Heart right ventricle (tissue), 16 donors: Measurements from ENCODE around the gene CAPN3. TPM values are rescaled to one million over a fixed set of nuclear protein-coding genes. Genes with fewer than 3 reads are reported as not detected.

ENCODE experiments used
- ATAC-seq, 8 donors: fragments of 200-7000 bp; cut with Tn5 transposase; one replicate each; pipeline ENCODE4 v1.9.1; 2020; ENCODE audit warnings: mild to moderate bottlenecking in 8 of 8, moderate library complexity in 8 of 8, moderate number of reproducible peaks in 1 of 8
- DNase-seq, 2 donors: peaks; one replicate each; pipeline ENCODE4 v3.0.0-alpha.2; 2020
- H3K27ac ChIP-seq, 10 donors: fragments of 200-600 bp; sonication (generic) in 2 of 10; one replicate each; pipeline versions ENCODE4 v1.5.0 to v1.8.0; 2020 to 2022; ENCODE audit warnings: mild to moderate bottlenecking in 3 of 10
- H3K27me3 ChIP-seq, 7 donors: fragments of 200-600 bp; one replicate each; pipeline ENCODE4 v1.8.0; 2021 to 2022; ENCODE audit warnings: mild to moderate bottlenecking in 2 of 7
- H3K36me3 ChIP-seq, 9 donors: fragments of 200-600 bp; sonication (generic) in 1 of 9; one replicate each; pipeline versions ENCODE4 v1.5.0 to v1.8.0; 2020 to 2022; ENCODE audit warnings: mild to moderate bottlenecking in 2 of 9
- H3K4me1 ChIP-seq, 9 donors: fragments of 200-600 bp; sonication (generic) in 1 of 9; one replicate each; pipeline versions ENCODE4 v1.5.0 to v1.8.0; 2020 to 2022; ENCODE audit warnings: mild to moderate bottlenecking in 4 of 9
- H3K4me3 ChIP-seq, 10 donors: fragments of 200-600 bp; sonication (generic) in 2 of 10; one replicate each; pipeline versions ENCODE4 v1.5.0 to v1.8.0; 2020 to 2022; ENCODE audit warnings: mild to moderate bottlenecking in 7 of 10, moderate library complexity in 2 of 10
- H3K9me3 ChIP-seq, 11 donors: fragments of 200-600 bp in 10 of 11; sonication (generic) in 2 of 11; one replicate each; pipeline versions ENCODE4 v1.5.0 to v1.8.0; 2013 to 2022; ENCODE audit warnings: mild to moderate bottlenecking in 2 of 11, control low read depth in 1 of 11, moderate library complexity in 1 of 11
- WGBS, 2 donors: extraction: QIAGEN DNeasy Blood & Tissue Kit; methylation state at CpG; one replicate each; pipeline ENCODE4 v1.1.7; 2013; ENCODE audit warnings: inconsistent platforms in 1 of 2; 5-methylcytosine and 5-hydroxymethylcytosine counted together
- intact Hi-C, 10 donors: fragments of 100-400 bp; cut with DNase I; formaldehyde crosslinking; loops; one replicate each; pipeline versions ENCODE4 v1.11.1 to v1.14.2; 2022
- polyA plus RNA-seq, 2 donors: library from polyadenylated mRNA; stranded (reverse); fragments of 200-250 nt; gene quantifications; one replicate each; pipeline ENCODE4 v1.2.3, GENCODE V29; 2013
- total RNA-seq, 10 donors: library from RNA; stranded (reverse); fragmentation: NEBNext Ultra II Directional in 3 of 10; extraction: Animal tissue kit (Norgen Biotek cat#: 25700) in 3 of 10; gene quantifications; one replicate each; pipeline versions ENCODE4 v1.2.1 to v1.2.4, GENCODE V29; 2021 to 2023
- TF ChIP-seq, protein P1 (sequence below), 9 donors: fragments of 200-600 bp; sonication (generic) in 2 of 9; IDR thresholded peaks; one replicate each; pipeline versions ENCODE4 v1.5.0 to v1.8.0; 2021 to 2022; ENCODE audit warnings: antibody characterized with exemption in 9 of 9, mild to moderate bottlenecking in 5 of 9, moderate library complexity in 1 of 9
- donor health status: Arrhythmogenic right ventricular cardiomyopathy.
- donor health status: ischemic (EF 13 %, LVEDD 7.1; RV severe dilation, severe dysfunction).
- donor health status: healthy with polysubstance abuse.
- donor health status: DM: no; HTN: yes; CAD: no.
- donor health status: DM: no; HTN: no; CAD: no.
- donor health status: ischemic (EF 25% LVEDD 6.9; RV normal size, moderate dysfunction).
- donor health status: ischemic (EF 25% LVEDD 5.7; RV mildly dilated, moderate dysfunction).
- donor health status: healthy.
- donor health status: DM: yes; HTN: yes; CAD: no.
- donor health status: Ischemic cardiomyopathy.
- donor health status: ischemic (EF 35%, LVEDD 5.7; RV mildly dilated, moderate dysfunction).
- donor health status: nonischemic (EF 11% LVEDD 7.7; RV severe dilation, severe dysfunction).
- donor health status: DM: yes; HTN: yes; CAD: no.
- donor health status: PGD.
- donor health status: ischemic (EF 29% LVEDD 5.4; RV normal size, mild dysfunction).
- donor health status: nonischemic (EF 23%, LVEDD 6.1; RV moderate dilation, normal function).

CAPN3 gene
- total and polyA plus RNA-seq, 12 donors = 2.6 to 33.9 (median 5.7) TPM

DNA sequence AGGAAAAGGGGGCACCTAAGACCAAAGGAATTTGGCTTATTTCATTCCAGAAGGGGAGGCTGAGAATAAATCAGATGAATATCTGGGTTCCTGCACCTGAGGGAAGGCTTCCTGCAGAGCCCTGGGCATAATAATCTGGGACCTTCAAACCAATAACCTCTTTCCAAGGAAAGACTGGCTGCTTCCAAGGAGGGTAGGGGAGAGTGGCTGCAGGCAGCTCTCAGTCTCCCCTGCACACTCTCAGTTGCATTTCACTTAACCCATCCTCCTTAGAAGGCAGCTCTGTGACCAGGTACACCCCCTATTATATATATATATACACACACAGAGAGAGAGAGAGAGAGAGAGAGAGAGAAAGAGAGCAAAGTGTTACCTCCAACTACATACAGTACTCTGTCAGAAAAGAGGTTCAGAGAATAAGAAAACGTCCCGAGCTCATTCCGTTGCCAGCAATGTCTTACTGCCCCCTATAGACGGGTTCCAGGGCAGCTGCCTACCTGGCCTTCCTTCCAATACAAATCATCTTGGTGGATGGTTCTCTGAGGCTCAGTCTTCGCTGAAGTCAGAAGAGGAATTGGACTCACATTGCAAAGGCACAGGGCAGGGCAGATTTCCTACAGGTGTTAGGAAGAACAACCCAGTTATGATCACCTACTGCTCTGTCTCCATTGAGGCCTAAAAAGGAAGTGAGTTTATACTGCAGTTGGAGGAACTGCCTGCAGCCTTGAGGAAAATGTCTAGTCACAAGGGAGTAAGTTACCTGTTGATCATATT lies 26.1 kb downstream of the CAPN3 start:
- H3K4me3 ChIP-seq = no peak overlapping the region
- 22 to 37% methylated on average over 5 of the region's 5 CpGs for WGBS, 2 donors

DNA sequence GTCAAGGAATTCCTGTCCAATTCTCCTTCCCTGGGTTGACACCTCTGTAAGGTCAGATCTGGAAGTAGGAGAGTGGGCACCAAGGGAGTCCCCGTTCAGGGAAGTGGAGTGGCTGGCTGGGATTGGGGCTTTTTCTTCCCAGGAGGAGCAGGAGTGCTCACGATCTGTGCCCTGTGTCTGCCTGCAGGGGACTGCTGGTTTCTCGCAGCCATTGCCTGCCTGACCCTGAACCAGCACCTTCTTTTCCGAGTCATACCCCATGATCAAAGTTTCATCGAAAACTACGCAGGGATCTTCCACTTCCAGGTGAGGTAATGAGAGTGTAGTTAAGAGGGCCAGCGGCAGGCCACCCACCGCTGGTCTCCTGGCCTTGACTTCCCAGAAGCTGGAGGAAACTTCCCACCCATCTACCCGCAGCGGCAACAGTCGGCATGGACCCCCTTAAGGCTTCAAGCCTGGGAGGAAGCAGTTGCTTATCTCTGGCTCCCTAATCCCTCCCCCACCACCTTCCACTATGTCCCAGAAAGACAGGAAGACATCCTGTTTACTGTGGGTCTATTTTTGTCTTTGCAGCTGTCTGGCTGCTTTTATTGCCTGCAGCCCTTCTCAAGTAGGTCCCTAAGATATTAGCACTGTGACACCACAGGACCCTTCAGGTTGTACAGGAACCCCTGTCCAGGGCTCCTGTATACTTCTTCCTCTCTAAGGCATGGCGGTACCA lies 26.8 kb downstream of the CAPN3 start:
- 55 to 59% methylated on average over 12 of the region's 12 CpGs for WGBS, 2 donors
- DNase-seq = peak in 1 of 2 donors; percentile 36

More for the DNA sequence above, 26.1 kb downstream of the CAPN3 start:
- Histone ChIP-seq H3K9me3 (no peaks in the 10 kb centered on the region), H3K27ac (peak overlapping the region in 7 of 10 donors; percentile 20 to 79 (median 57)), H3K27me3 (no peaks in the 10 kb centered on the region), H3K36me3 (peaks cover 0 to 25% (median 0%) of the 10 kb centered on the region in 9 donors), H3K4me1 (peaks cover 0 to 41% (median 15%) of the 10 kb centered on the region in 9 donors)
- TF ChIP-seq, protein P1, sequence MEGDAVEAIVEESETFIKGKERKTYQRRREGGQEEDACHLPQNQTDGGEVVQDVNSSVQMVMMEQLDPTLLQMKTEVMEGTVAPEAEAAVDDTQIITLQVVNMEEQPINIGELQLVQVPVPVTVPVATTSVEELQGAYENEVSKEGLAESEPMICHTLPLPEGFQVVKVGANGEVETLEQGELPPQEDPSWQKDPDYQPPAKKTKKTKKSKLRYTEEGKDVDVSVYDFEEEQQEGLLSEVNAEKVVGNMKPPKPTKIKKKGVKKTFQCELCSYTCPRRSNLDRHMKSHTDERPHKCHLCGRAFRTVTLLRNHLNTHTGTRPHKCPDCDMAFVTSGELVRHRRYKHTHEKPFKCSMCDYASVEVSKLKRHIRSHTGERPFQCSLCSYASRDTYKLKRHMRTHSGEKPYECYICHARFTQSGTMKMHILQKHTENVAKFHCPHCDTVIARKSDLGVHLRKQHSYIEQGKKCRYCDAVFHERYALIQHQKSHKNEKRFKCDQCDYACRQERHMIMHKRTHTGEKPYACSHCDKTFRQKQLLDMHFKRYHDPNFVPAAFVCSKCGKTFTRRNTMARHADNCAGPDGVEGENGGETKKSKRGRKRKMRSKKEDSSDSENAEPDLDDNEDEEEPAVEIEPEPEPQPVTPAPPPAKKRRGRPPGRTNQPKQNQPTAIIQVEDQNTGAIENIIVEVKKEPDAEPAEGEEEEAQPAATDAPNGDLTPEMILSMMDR (IDR thresholded peaks at IDR 0.05) = peak; percentile 28 to 68 (median 56)
- ATAC-seq (peak in 6 of 8 donors; percentile 41 to 68 (median 59)), DNase-seq (no peak)
- intact Hi-C loops = loop anchor here in 1 of 10 donors (10.0 kb wide), 1 partner anchor 79 kb away; no protein-coding TSS in a partner anchor

DNA sequence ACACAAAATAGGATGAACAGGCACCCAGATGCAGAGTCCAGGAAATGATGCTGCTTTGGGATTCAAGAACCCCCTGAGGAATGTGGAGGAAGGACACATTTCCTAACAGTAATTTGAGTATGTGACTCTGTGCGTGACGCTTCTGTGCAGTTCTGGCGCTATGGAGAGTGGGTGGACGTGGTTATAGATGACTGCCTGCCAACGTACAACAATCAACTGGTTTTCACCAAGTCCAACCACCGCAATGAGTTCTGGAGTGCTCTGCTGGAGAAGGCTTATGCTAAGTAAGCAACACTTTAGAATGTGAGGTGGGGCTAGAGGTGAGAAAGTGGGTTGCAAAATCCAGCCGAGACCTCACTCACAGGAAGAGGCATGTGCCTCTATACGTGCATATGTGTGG lies 28.3 kb downstream of the CAPN3 start:
- no peak overlapping the region for H3K4me3 ChIP-seq
- no peaks in the 10 kb centered on the region for H3K9me3 ChIP-seq
- no peaks in the 10 kb centered on the region for H3K27me3 ChIP-seq
- ATAC-seq (peak in 7 of 8 donors; percentile 26 to 78 (median 54)), DNase-seq (peak in 1 of 2 donors; percentile 34)
- peaks cover 0 to 41% (median 15%) of the 10 kb centered on the region in 9 donors for H3K4me1 ChIP-seq
- H3K27ac ChIP-seq = peak overlapping the region in 5 of 10 donors; percentile 20 to 79 (median 56)
- H3K36me3 ChIP-seq = peaks cover 0 to 28% (median 0%) of the 10 kb centered on the region in 9 donors
- TF ChIP-seq, protein P1 (IDR thresholded peaks at IDR 0.05) = no peak
- intact Hi-C loops = loop anchor here in 1 of 10 donors (10.0 kb wide), 1 partner anchor 77 kb away; no protein-coding TSS in a partner anchor
- 61 to 65% methylated on average over 8 of the region's 8 CpGs for WGBS, 2 donors

More for the DNA sequence above, 26.8 kb downstream of the CAPN3 start:
- TF ChIP-seq, protein P1 (IDR thresholded peaks at IDR 0.05) = no peak
- intact Hi-C loops = loop anchor here in 1 of 10 donors (10.0 kb wide), 1 partner anchor 79 kb away; no protein-coding TSS in a partner anchor
- H3K4me3 ChIP-seq = no peak overlapping the region
- H3K27me3 ChIP-seq = no peaks in the 10 kb centered on the region
- H3K36me3 ChIP-seq = peaks cover 0 to 25% (median 0%) of the 10 kb centered on the region in 9 donors
- H3K27ac ChIP-seq = peak overlapping the region in 9 of 10 donors; percentile 14 to 79 (median 57)
- ATAC-seq = peak in 7 of 8 donors; percentile 30 to 85 (median 61)
- H3K9me3 ChIP-seq = no peaks in the 10 kb centered on the region
- peaks cover 0 to 41% (median 15%) of the 10 kb centered on the region in 9 donors for H3K4me1 ChIP-seq
